BJ (cell line): ENCODE data around the gene GABRG2. TPM values are rescaled to one million over a fixed set of nuclear protein-coding genes. Genes with fewer than 3 reads are reported as not detected.
"Not testable (repeated sequence)": the region's sequence is repeated elsewhere in the genome, so short reads cannot be mapped to it uniquely, and the experiment has no call there.

Experiments
- CTCF ChIA-PET: fragments of 350-600 bp; formaldehyde crosslinking; extraction: SDS; loops from one replicate; lab custom pipeline; 2021; ENCODE audit warnings: antibody characterized with exemption, inconsistent platforms; lab: Yijun Ruan, JAX
- POLR2A ChIA-PET: fragments of 300-600 bp; sonication (Branson Sonifier 250); formaldehyde crosslinking; extraction: SDS; loops from one replicate; lab custom pipeline; 2021; ENCODE audit warnings: antibody characterized with exemption; lab: Charles Lee
- DNase-seq: peaks from one replicate; pipeline ENCODE4 v3.0.0-alpha.2; 2011; ENCODE audit warnings: low read depth
- H3K27me3 ChIP-seq: 2 replicates; pipeline ENCODE4 v1.6.0; 2011; ENCODE audit warnings: low read length; ENCODE audit not compliant: control insufficient read depth, insufficient read depth
- H3K36me3 ChIP-seq: 2 replicates; pipeline ENCODE4 v1.5.1; 2011; ENCODE audit warnings: low read length; ENCODE audit not compliant: control insufficient read depth, insufficient read depth
- H3K4me3 ChIP-seq: 2 replicates; pipeline ENCODE4 v1.5.1; 2011; ENCODE audit warnings: low read depth, mild to moderate bottlenecking, control low read depth, low read length
- polyA plus RNA-seq: library from polyadenylated mRNA; depleted of rRNA; stranded (reverse); fragments of >200 nt; gene quantifications from 2 replicates; pipeline ENCODE4 v1.2.3, GENCODE V29; 2011
- TF ChIP-seq, protein P1 (sequence below): IDR thresholded peaks from 2 replicates; pipeline ENCODE4 v1.5.1; 2011; ENCODE audit warnings: low read depth, mild to moderate bottlenecking, control low read depth, inconsistent platforms, low read length, moderate library complexity; ENCODE audit not compliant: insufficient read depth

GABRG2 gene
- polyA plus RNA-seq, 1 experiment, result not detected

DNA sequence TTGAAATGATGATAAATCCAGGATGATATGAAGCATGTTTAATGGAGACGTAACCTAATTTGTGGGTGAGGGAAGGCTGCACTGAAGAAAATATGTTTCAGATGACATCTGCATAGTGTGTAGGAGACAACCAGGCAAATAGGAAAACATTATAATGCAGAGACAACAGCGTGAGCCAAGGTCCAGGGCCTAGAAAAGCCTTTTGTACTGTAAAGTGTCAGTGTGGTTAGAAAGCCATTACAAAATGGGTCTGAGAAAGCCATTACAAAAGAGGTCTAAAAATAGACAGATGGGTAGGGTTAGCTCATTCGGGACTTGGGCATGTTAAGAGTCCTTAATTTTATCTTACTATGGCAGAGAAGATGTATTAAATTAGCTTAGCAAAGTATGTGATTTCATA, 14.9 kb upstream of the GABRG2 start:
- no peak for DNase-seq
- ChIA-PET CTCF (no interaction called here), POLR2A (no interaction called here)
- TF ChIP-seq, protein P1, sequence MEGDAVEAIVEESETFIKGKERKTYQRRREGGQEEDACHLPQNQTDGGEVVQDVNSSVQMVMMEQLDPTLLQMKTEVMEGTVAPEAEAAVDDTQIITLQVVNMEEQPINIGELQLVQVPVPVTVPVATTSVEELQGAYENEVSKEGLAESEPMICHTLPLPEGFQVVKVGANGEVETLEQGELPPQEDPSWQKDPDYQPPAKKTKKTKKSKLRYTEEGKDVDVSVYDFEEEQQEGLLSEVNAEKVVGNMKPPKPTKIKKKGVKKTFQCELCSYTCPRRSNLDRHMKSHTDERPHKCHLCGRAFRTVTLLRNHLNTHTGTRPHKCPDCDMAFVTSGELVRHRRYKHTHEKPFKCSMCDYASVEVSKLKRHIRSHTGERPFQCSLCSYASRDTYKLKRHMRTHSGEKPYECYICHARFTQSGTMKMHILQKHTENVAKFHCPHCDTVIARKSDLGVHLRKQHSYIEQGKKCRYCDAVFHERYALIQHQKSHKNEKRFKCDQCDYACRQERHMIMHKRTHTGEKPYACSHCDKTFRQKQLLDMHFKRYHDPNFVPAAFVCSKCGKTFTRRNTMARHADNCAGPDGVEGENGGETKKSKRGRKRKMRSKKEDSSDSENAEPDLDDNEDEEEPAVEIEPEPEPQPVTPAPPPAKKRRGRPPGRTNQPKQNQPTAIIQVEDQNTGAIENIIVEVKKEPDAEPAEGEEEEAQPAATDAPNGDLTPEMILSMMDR, result no peak
- no peaks in the 10 kb centered on the region for H3K36me3 ChIP-seq
- H3K27me3 ChIP-seq, result no peaks in the 10 kb centered on the region
- H3K4me3 ChIP-seq, result no peak overlapping the region

DNA sequence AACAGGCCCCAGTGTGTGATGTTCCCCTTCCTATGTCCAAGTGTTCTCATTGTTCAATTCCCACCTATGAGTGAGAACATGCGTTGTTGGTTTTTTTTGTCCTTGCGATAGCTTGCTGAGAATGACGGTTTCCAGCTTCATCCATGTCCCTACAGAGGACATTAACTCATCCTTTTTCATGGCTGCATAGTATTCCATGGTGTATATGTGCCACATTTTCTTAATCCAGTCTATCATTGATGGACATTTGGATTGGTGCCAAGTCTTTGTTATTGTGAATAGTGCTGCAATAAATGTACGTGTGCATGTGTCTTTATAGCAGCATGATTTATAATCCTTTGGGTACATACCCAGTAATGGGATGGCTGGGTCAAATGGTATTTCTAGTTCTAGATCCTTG, 12.5 kb upstream of the GABRG2 start:
- H3K36me3 ChIP-seq, POLR2A ChIA-PET, H3K4me3 ChIP-seq, CTCF ChIA-PET, H3K27me3 ChIP-seq, DNase-seq: not testable (repeated sequence)

DNA sequence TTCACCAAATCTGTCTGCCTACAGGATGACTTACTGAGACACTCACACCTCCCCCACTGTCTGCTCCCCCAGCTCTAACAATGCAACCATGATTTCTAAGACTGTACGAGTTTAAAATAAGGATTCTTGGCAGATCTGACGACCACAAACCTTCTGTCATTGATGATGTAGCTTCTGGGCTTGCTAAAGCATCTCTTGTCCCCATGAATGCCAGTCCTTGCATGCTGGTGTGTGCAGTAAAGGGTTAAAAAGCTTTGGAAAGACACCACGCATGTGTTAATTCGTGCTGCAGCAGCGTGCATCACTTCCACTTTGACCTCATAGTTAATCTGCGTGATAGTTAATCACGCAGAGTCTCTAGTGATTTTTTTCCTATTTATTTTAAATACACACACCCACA, 411 bp upstream of the GABRG2 start:
- DNase-seq, result no peak
- TF ChIP-seq, protein P1, result no peak
- Histone ChIP-seq H3K36me3 (no peaks in the 10 kb centered on the region), H3K27me3 (no peaks in the 10 kb centered on the region), H3K4me3 (no peak overlapping the region)
- ChIA-PET CTCF (no interaction called here), POLR2A (no interaction called here)

DNA sequence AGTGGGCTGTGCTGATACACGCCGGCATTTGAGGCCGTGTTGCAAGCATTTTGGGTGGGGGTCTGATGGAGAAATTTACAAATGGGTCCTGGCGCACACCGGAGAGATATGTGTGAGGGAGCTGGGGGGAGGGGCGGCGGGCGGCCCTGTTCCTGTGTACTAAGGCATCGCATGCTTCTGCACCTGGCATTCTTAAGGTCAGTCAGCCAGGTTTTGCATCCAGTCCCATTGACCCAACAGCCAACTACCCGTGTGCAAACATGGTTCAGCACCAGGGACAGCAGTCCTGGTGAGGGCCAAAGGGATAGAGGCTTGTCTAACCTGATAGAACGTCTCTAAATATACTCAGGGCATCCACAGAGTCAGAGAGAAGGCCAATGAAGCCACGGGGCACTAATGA, 839 bp downstream of the GABRG2 start:
- H3K4me3 ChIP-seq, result no peak overlapping the region
- H3K36me3 ChIP-seq, result no peaks in the 10 kb centered on the region
- ChIA-PET POLR2A (no interaction called here), CTCF (no interaction called here)
- DNase-seq, result no peak
- no peaks in the 10 kb centered on the region for H3K27me3 ChIP-seq
- TF ChIP-seq, protein P1, result no peak

DNA sequence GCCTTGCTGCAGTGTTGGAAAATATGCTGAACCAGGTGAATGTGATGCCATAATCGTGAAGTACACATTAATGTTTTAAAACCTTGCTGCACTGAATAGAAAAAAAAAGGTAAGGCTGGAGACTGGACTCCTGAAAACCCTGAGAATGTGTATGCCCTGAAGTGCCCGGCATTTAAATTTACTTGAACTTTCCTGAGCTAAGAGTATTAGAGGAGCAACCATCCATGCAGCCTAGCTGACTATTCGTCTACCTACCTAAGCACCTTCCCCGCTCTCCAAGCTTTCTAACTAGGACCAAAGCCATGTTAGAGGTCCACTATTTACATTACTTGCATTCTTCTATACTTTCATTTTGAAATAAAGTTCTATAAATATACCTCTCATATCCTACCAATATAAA, 1.4 kb downstream of the GABRG2 start:
- POLR2A ChIA-PET, result no interaction called here
- no peaks in the 10 kb centered on the region for H3K36me3 ChIP-seq
- TF ChIP-seq, protein P1, result no peak
- H3K4me3 ChIP-seq, result no peak overlapping the region
- H3K27me3 ChIP-seq, result no peaks in the 10 kb centered on the region
- no peak for DNase-seq
- CTCF ChIA-PET, result no interaction called here

DNA sequence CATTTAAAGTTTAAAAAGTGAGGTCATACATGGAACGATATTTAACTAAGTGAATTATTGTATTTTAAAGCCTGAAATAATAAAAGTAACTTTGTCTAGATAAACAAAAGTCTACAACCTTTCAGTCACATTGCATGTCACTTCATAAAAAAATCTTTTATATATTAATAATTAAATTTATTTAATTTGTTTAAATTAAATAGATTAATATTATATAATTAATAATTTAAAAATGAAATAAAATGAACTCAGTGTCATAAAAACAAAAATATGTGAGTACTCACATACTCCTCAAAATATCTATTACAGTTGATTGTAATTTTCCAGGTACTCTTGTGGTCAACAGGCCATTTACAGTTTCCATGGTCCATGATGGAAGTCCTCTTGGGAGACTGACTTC, 11.2 kb downstream of the GABRG2 start:
- CTCF ChIA-PET, result no interaction called here
- H3K36me3 ChIP-seq, result no peaks in the 10 kb centered on the region

More for the DNA sequence above, 11.2 kb downstream of the GABRG2 start:
- DNase-seq, result no peak
- POLR2A ChIA-PET, result no interaction called here
- TF ChIP-seq, protein P1, result no peak
- H3K4me3 ChIP-seq, result no peak overlapping the region
- no peaks in the 10 kb centered on the region for H3K27me3 ChIP-seq
